Measurements from ENCODE around the gene SLC1A7. TPM values are rescaled to one million over a fixed set of nuclear protein-coding genes. Genes with fewer than 3 reads are reported as not detected.

Gene SLC1A7
- total RNA-seq, 1 experiment from 2014 or later: 0.31 TPM

GRCh38 chr1:53075761-53076163, 66.7 kb downstream of the SLC1A7 start:
- intact Hi-C loops (cut with micrococcal nuclease; ENCODE audit: unreplicated experiment): no loop called here
- no peak overlapping the region for H3K27ac ChIP-seq (ENCODE audit: low read length)
- DNase-seq (ENCODE audit: low read depth, low spot score) (no peak), ATAC-seq (no peak)
- TF ChIP-seq SIN3A (IDR thresholded peaks at IDR 0.05; ENCODE audit: borderline replicate concordance, insufficient read depth, low read depth, low read length) (no peak), POLR2AphosphoS5 (IDR thresholded peaks at IDR 0.05; ENCODE audit: low read depth, low read length) (no peak), REST (IDR thresholded peaks at IDR 0.05; ENCODE audit: insufficient read depth in 1 of 2, low read depth in 2 of 2, low read length in 1 of 2) (no peak), TCF7L2 (IDR thresholded peaks at IDR 0.05; ENCODE audit: low read depth, low read length) (no peak)
- TF ChIP-seq, protein P1, sequence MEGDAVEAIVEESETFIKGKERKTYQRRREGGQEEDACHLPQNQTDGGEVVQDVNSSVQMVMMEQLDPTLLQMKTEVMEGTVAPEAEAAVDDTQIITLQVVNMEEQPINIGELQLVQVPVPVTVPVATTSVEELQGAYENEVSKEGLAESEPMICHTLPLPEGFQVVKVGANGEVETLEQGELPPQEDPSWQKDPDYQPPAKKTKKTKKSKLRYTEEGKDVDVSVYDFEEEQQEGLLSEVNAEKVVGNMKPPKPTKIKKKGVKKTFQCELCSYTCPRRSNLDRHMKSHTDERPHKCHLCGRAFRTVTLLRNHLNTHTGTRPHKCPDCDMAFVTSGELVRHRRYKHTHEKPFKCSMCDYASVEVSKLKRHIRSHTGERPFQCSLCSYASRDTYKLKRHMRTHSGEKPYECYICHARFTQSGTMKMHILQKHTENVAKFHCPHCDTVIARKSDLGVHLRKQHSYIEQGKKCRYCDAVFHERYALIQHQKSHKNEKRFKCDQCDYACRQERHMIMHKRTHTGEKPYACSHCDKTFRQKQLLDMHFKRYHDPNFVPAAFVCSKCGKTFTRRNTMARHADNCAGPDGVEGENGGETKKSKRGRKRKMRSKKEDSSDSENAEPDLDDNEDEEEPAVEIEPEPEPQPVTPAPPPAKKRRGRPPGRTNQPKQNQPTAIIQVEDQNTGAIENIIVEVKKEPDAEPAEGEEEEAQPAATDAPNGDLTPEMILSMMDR (IDR thresholded peaks at IDR 0.05): no peak
- no peaks in the 10 kb centered on the region for H3K36me3 ChIP-seq (ENCODE audit: control insufficient read depth, insufficient read depth, low read length)
- no peak overlapping the region for H3K4me3 ChIP-seq (ENCODE audit: low read depth in 2 of 2, low read length in 2 of 2)
- in situ Hi-C loops (cut with HindIII; ENCODE audit: low pct_unique_long_range_greater_than_20kb, low sequenced_read_pairs): no loop called here
- no peaks in the 10 kb centered on the region for H3K4me1 ChIP-seq (ENCODE audit: control insufficient read depth, insufficient read depth, low read length)
- no TSS peak for BruUV-seq (replicated peaks)
- H3K27me3 ChIP-seq (ENCODE audit: control insufficient read depth, insufficient read depth, low read length): no peaks in the 10 kb centered on the region
- ChIA-PET CTCF (no interaction called here), POLR2A (no interaction called here)
- H3K9me3 ChIP-seq (ENCODE audit: control insufficient read depth, insufficient read depth, low read depth, low read length): no peaks in the 10 kb centered on the region

- H3K27ac ChIP-seq (ENCODE audit: low read length): no peak overlapping the region
- H3K4me1 ChIP-seq (ENCODE audit: control insufficient read depth, insufficient read depth, low read length): no peaks in the 10 kb centered on the region
- ChIA-PET POLR2A (interaction anchor here (0.7 kb wide), 1 partner anchor 13 kb away, joined by 3 read pairs; no protein-coding TSS in a partner anchor), CTCF (no interaction called here)
- ATAC-seq (no peak), DNase-seq (ENCODE audit: low read depth, low spot score) (no peak)
- intact Hi-C loops (cut with micrococcal nuclease; ENCODE audit: unreplicated experiment) (no loop called here), in situ Hi-C loops (cut with HindIII; ENCODE audit: low pct_unique_long_range_greater_than_20kb, low sequenced_read_pairs) (no loop called here)
- no peaks in the 10 kb centered on the region for H3K36me3 ChIP-seq (ENCODE audit: control insufficient read depth, insufficient read depth, low read length)
- no peak overlapping the region for H3K4me3 ChIP-seq (ENCODE audit: low read depth in 2 of 2, low read length in 2 of 2)
- no peaks in the 10 kb centered on the region for H3K27me3 ChIP-seq (ENCODE audit: control insufficient read depth, insufficient read depth, low read length)
- no TSS peak for BruUV-seq (replicated peaks)
- no peaks in the 10 kb centered on the region for H3K9me3 ChIP-seq (ENCODE audit: control insufficient read depth, insufficient read depth, low read depth, low read length)
- TF ChIP-seq SIN3A (IDR thresholded peaks at IDR 0.05; ENCODE audit: borderline replicate concordance, insufficient read depth, low read depth, low read length): no peak
These were observed 67.2 kb downstream of the SLC1A7 start for GRCh38 chr1:53075206-53075605.

GRCh38 chr1:53074313-53075154, 67.9 kb downstream of the SLC1A7 start:
- no TSS peak for BruUV-seq (replicated peaks)
- Histone ChIP-seq H3K27ac (ENCODE audit: low read length) (no peak overlapping the region), H3K4me3 (ENCODE audit: low read depth in 2 of 2, low read length in 2 of 2) (no peak overlapping the region), H3K9me3 (ENCODE audit: control insufficient read depth, insufficient read depth, low read depth, low read length) (no peaks in the 10 kb centered on the region), H3K36me3 (ENCODE audit: control insufficient read depth, insufficient read depth, low read length) (no peaks in the 10 kb centered on the region), H3K4me1 (ENCODE audit: control insufficient read depth, insufficient read depth, low read length) (no peaks in the 10 kb centered on the region), H3K27me3 (ENCODE audit: control insufficient read depth, insufficient read depth, low read length) (no peaks in the 10 kb centered on the region)
- intact Hi-C loops (cut with micrococcal nuclease; ENCODE audit: unreplicated experiment): no loop called here
- DNase-seq (ENCODE audit: low read depth, low spot score) (no peak), ATAC-seq (no peak)
- POLR2A ChIA-PET: interaction anchor here (0.7 kb wide), 1 partner anchor 14 kb away, joined by 3 read pairs; no protein-coding TSS in a partner anchor
- TF ChIP-seq TCF7L2 (IDR thresholded peaks at IDR 0.05; ENCODE audit: low read depth, low read length) (no peak), POLR2AphosphoS5 (IDR thresholded peaks at IDR 0.05; ENCODE audit: low read depth, low read length) (no peak), REST (IDR thresholded peaks at IDR 0.05; ENCODE audit: insufficient read depth in 1 of 2, low read depth in 2 of 2, low read length in 1 of 2) (no peak), SIN3A (IDR thresholded peaks at IDR 0.05; ENCODE audit: borderline replicate concordance, insufficient read depth, low read depth, low read length) (no peak)
- TF ChIP-seq, protein P1 (IDR thresholded peaks at IDR 0.05): no peak
- CTCF ChIA-PET: no interaction called here
- in situ Hi-C loops (cut with HindIII; ENCODE audit: low pct_unique_long_range_greater_than_20kb, low sequenced_read_pairs): no loop called here
